Measurements from ENCODE around the gene FAM53B.

Gene FAM53B

GRCh38 chr10:124708246-124708779 is 35.9 kb downstream of the FAM53B start:
- DNase-seq (ENCODE audit: low spot score), result no peak

GRCh38 chr10:124707551-124707950 is 36.6 kb downstream of the FAM53B start:
- no peak for DNase-seq (ENCODE audit: low spot score)

GRCh38 chr10:124707144-124707467 is 37.1 kb downstream of the FAM53B start:
- no peak for DNase-seq (ENCODE audit: low spot score)

DNA sequence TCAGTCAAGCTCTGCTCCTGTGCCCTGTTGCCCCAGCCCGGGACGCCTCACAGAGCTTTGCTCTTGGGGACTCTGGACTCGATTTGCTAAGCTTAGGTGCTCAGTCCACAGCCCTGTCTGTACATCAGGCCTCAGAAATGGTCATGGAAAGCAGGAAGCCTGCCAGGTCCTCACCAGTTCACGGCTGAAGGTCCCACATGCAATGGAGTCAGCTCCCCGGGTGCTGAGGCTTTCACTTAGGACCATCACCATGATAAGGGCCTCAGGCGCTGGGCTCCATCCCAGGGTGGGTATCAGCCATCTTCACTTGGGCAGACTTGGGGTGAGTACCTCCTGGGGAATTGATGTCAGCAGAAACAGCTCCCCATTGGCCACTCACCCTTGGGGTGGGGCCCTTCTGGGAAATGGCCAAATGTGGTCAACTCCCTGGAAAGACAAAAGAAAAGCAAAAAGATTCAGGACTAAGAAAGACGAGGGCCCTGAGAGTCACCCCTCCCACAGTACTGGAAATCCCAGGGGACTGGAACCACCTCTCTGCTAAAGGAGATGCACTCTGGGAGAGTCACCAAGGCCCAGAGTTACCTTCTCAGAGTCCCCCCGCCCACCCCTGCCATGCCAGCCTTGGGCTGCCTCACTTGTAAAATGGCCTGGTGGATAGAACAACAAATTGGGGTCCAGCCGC is 37.6 kb downstream of the FAM53B start:
- DNase-seq (ENCODE audit: low spot score), result no peak

DNA sequence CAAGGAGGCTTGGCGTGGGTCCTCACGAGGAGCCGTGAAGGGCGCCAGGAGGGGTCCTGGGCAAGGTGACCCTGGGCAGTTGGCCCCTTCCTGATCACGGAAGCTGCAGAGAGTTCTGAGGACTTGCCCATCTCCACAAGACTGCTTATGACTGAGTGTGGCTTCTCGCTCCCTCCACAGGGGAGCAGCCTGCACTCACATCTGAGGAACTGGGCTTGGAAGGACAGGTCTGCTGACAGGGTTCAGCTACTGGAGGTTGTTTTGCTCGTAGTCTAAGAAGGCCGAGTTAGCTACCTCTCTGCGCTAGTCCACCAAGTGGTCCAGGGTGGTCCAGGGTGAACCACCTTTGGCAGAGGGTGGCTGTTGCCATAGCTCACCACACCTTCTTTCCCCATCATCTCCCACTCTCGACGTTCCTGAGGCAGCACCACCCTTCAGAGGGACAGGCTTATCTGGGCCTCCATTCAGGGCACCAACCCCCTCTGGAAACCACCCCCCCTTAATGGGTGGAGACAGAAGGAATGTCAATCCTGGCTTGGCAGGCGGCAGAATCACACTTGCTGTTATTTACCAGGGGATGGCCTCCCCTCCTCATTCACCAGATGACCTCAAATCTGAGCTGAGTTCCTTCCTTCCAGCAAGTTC is 38.2 kb downstream of the FAM53B start:
- no peak for DNase-seq (ENCODE audit: low spot score)

DNA sequence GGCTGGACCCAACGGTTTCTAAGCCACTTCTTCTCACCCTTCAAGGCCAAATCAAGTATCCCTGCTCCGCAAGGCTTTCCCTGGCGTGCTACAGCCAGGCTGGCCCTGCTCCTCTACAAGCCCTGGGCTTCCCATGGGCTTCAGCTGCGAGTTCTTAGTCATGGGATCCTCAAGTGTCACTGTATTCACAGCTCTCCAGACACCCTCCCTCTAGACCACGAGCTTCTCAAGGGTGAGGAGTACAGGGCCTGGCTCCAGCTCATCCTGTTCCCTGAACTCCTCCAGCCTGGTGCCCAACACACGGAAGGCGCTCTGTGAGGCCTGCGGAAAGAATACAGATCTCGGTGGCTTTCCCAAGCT is 38.8 kb downstream of the FAM53B start:
- no peak for DNase-seq (ENCODE audit: low spot score)

DNA sequence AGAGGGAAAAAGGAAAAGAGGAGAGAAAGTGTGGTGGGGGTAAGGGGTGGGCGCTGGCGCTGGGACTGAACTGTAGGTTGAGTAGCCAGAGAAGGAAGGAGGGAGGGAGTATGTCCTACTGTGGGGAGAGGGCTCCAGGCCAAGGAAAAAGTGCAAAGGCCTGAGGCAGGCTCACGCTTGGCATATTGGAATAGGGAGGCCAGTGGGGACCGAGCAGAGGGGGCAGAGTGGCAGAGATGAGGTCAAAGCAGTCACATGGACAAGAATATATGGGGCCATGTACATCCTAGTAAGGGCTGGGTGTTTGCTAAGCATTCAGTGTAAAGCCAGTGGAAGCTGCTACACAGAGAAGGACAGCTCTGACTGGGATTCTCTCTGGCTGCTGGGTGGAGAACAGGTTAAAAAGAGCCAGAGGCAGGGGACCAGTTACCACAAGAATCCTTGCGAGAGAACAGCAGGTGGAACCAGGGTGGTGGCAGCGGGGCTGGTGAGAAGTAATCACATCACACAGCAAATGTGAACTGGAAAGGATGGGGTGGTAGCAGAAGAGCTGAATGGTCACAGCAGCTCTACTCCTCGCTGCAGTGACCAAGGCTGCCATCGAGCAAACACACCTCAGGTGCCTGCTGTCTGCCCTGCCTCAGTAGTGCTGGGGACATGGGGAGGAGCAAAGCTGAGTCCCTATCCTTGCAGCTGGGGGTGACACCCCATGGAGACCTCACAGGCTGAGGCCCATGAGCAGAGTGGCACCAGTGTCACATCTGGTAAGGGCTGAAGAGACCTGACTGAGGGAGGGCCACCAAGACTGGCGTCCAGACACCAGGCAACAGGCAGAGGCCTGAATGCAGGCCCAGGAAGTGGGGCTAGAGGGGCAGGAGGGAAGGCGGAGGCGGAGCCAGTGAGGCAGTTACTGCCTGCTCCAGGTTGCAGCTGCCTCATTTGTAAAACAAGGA is 39.5 kb downstream of the FAM53B start:
- no peak for DNase-seq (ENCODE audit: low spot score)

- no peak for DNase-seq (ENCODE audit: low spot score)
Measured at GRCh38 chr10:124703778-124704427, 40.3 kb downstream of the FAM53B start.

- no peak for DNase-seq (ENCODE audit: low spot score)
Measured at GRCh38 chr10:124703372-124703771, 40.8 kb downstream of the FAM53B start.

GRCh38 chr10:124701881-124702656 is 42.1 kb downstream of the FAM53B start:
- no peak for DNase-seq (ENCODE audit: low spot score)

GRCh38 chr10:124701435-124701834 is 42.7 kb downstream of the FAM53B start:
- peak; percentile 54 for DNase-seq (ENCODE audit: low spot score)

GRCh38 chr10:124701038-124701365 is 43.2 kb downstream of the FAM53B start:
- DNase-seq (ENCODE audit: low spot score), result no peak

- no peak for DNase-seq (ENCODE audit: low spot score)
Measured at GRCh38 chr10:124700293-124701037, 43.7 kb downstream of the FAM53B start.

DNA sequence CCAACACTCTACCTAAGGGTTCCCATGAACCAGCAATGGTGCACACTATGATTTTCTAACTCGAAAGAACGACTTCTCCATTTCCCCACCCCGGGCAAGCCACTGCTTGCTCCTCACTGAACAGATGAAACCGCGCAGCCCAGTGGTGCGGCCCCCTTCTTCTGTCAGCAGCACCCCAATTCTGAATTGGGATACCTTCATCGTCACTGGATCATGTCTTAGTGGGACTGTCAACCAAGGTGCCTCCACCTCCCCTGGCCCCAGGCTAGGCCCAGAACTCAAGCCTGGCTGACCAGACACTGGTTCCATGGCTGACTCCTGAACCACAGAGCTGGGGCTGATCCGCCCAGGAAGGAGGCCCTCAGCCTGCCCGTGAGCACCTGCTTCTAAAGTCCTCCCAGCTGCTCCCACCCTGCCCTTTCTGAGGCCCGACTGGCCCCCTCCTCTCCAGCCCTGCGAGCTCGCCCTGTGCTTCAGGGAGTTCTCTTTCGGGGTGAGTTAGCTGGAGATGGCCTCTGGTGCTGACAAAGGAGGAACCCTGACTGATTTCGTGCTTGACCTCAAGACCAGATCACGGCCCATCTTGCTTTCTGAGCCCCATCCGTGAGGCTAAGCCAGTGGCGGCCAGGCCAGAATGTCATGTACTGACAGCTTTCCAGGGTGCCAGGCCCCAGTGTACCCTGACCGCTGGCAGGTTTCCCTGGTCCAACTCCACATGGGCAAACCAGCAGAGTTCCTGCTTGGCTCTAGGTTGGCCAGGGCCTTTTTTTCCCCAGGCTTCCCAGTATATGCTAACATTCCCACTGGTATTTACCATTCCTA is 44.5 kb downstream of the FAM53B start:
- DNase-seq (ENCODE audit: low spot score), result no peak

GRCh38 chr10:124698545-124699469 is 45.4 kb downstream of the FAM53B start:
- no peak for DNase-seq (ENCODE audit: low spot score)

DNA sequence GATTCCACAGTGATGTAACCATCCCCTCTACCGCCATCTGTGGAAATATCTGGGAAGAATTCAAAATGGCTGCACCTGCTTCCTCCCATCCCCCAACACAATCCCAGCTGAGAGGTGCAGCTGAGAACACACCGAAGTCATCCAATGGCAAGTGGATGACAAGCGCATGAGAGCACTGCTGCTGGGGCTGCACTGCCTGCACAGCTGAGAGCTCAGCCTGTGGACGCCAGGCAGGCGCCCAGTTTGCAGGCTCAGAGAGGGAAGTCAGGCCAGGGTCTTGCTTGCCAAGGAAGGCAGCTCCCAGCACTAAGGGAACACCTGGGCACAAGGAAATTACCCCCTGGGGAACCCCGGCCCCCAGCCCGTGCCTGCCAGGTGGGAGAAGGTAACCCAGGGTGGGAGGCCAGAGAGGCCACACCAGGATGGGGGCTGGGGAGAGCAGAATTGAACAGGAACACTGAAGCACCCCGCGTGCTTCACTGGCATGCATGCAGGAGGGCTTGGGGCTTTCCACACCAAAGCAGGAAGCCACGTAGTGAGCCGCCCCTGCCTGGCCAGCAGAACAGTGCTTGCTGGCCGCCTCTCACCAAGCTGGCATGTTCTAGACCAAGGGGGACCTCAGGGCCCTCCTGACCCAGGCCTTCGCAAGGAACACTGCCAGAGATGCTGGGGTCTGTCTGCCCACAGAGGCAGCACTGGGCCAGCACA is 46.2 kb downstream of the FAM53B start:
- DNase-seq (ENCODE audit: low spot score), result no peak

DNA sequence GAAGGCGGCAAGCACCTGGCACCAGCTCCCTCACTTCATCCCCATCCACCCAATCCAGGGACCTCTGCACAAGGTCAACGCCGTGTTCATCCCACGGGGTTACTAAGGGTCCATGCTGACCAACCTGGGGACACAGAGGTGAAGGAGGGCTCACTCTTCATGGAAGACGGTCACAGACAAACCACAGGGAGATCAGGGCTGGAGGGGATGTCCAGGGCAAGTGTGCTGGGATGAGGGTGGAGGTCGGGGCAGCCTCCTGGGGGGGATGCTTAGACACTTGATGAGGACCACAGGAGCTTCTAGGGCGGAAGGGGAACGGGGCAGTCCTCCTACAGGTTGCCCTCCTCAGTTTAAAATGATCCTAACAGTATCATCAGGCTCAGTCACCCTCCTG is 46.7 kb downstream of the FAM53B start:
- no peak for DNase-seq (ENCODE audit: low spot score)
